CD4-positive, alpha-beta memory T cell (primary cell): ENCODE measurements around the gene ZNF345. TPM values are rescaled to one million over a fixed set of nuclear protein-coding genes. Genes with fewer than 3 reads are reported as not detected.

ENCODE experiments used
- CTCF ChIA-PET: fragments of 350-600 bp; sonication (Branson Sonifier 250); formaldehyde crosslinking; loops from one replicate; lab custom pipeline; 2021; ENCODE audit warnings: inconsistent platforms; ENCODE audit not compliant: partially characterized antibody; lab: Charles Lee
- POLR2A ChIA-PET: fragments of 350-600 bp; sonication (Branson Sonifier 250); formaldehyde crosslinking; loops from one replicate; lab custom pipeline; 2021; ENCODE audit not compliant: partially characterized antibody; lab: Charles Lee
- DNase-seq, 5 donors: peaks; one replicate each; pipeline versions ENCODE4 v3.0.0 to v3.0.0-alpha.2; 2020 to 2022; ENCODE audit warnings: mixed read lengths in 1 of 5
- H3K27ac ChIP-seq: one replicate; pipeline ENCODE4 v1.7.0; 2013; ENCODE audit warnings: low read depth, low read length
- H3K27me3 ChIP-seq: 2 replicates; pipeline ENCODE4 v1.7.0; 2013; ENCODE audit warnings: mild to moderate bottlenecking, low read length, moderate library complexity; ENCODE audit not compliant: insufficient read depth
- H3K36me3 ChIP-seq: 2 replicates; pipeline ENCODE4 v1.7.0; 2013; ENCODE audit warnings: mild to moderate bottlenecking, low read length, moderate library complexity; ENCODE audit not compliant: insufficient read depth
- H3K4me1 ChIP-seq: 2 replicates; pipeline ENCODE4 v1.7.0; 2013; ENCODE audit warnings: mild to moderate bottlenecking, low read length, moderate library complexity; ENCODE audit not compliant: insufficient read depth
- H3K4me3 ChIP-seq, 2 donors: one replicate each; pipeline ENCODE4 v1.7.0; 2013; ENCODE audit warnings: low read length in 2 of 2, mild to moderate bottlenecking in 1 of 2
- H3K9me3 ChIP-seq, 2 donors: one replicate each; pipeline ENCODE4 v1.7.0; 2013; ENCODE audit warnings: low read length in 2 of 2, control low read depth in 1 of 2; ENCODE audit not compliant: control insufficient read depth in 1 of 2
- H3K27ac Mint-ChIP-seq, 7 donors: one replicate each; pipeline ENCODE4 v1.8.0; 2020 to 2021; ENCODE audit warnings: mixed read lengths in 7 of 7, mild to moderate bottlenecking in 6 of 7, inconsistent platforms in 3 of 7, moderate library complexity in 3 of 7
- H3K27me3 Mint-ChIP-seq, 2 donors: one replicate each; pipeline ENCODE4 v1.8.0; 2020 to 2021; ENCODE audit warnings: mixed read lengths in 2 of 2
- H3K36me3 Mint-ChIP-seq, 2 donors: one replicate each; pipeline ENCODE4 v1.8.0; 2020 to 2021; ENCODE audit warnings: mixed read lengths in 2 of 2, inconsistent platforms in 1 of 2, mild to moderate bottlenecking in 1 of 2
- H3K4me1 Mint-ChIP-seq, 4 donors: one replicate each; pipeline ENCODE4 v1.8.0; 2020 to 2021; ENCODE audit warnings: mixed read lengths in 4 of 4, mild to moderate bottlenecking in 1 of 4
- H3K4me3 Mint-ChIP-seq, 8 donors: one replicate each; pipeline ENCODE4 v1.8.0; 2020 to 2021; ENCODE audit warnings: mixed read lengths in 8 of 8, mild to moderate bottlenecking in 7 of 8, moderate library complexity in 6 of 8, inconsistent platforms in 3 of 8
- H3K9me3 Mint-ChIP-seq, 8 donors: one replicate each; pipeline ENCODE4 v1.8.0; 2020 to 2021; ENCODE audit warnings: mixed read lengths in 8 of 8, mild to moderate bottlenecking in 5 of 8, inconsistent platforms in 3 of 8, moderate library complexity in 1 of 8
- intact Hi-C: fragments of 100-400 bp; cut with micrococcal nuclease; formaldehyde crosslinking; loops from one replicate; pipeline ENCODE4 v1.15.1; 2023
- polyA plus RNA-seq, 2 donors: library from polyadenylated mRNA; unstranded; fragments of 300-500 nt; fragmentation: Illumina TruSeq; gene quantifications; one replicate each; pipeline ENCODE4 v1.2.3, GENCODE V29; 2021
- total RNA-seq, 2 experiments: library from RNA; stranded (reverse); gene quantifications; one replicate each; pipeline ENCODE4 v1.2.3, GENCODE V29; 2021

Gene ZNF345
- total RNA-seq, result 10 to 100 TPM; 17.6 to 18.0 TPM
- polyA plus RNA-seq, result 10 to 100 TPM in 1 of 2 donors, 1 to 10 TPM in 1; 7.9 to 10.0 TPM

GRCh38 chr19:36850559-36851442 is at the start of gene ZNF345:
Gene ZNF345, plus strand, starts transcription at chr19:36850876. Its CDS starts 25,955 bp downstream, at chr19:36876831.
- peaks cover 5 to 24% (median 11%) of the 10 kb centered on the region in 4 donors for H3K4me1 Mint-ChIP-seq
- H3K27ac Mint-ChIP-seq, result no peak within 1 kb of the TSS
- peaks cover 4% of the 10 kb centered on the region for H3K36me3 ChIP-seq
- DNase-seq, result peak; percentile 87 to 94 (median 89)
- ChIA-PET POLR2A (interaction anchor here (0.8 to 5.2 kb wide), 28 partner anchors 10 to 804 kb away, joined by 3 to 183 read pairs (median 7); partner anchors contain the start of genes POLR2I, TBCB, ZFP14 and ZFP30), CTCF (interaction anchor here (1.0 to 1.1 kb wide), 2 partner anchors 13 to 656 kb away, joined by 3 to 4 read pairs; partner anchors contain the start of gene ZNF793)
- peaks cover 0 to 16% (median 7%) of the 10 kb centered on the region in 8 donors for H3K9me3 Mint-ChIP-seq
- peaks cover 29% of the 10 kb centered on the region for H3K4me1 ChIP-seq
- H3K27ac ChIP-seq, result peak within 1 kb of the TSS; percentile 86
- H3K36me3 Mint-ChIP-seq, result peaks cover 30 to 32% of the 10 kb centered on the region in 2 donors
- no peak within 1 kb of the TSS for H3K4me3 Mint-ChIP-seq
- peak within 1 kb of the TSS; percentile 88 to 97 for H3K4me3 ChIP-seq
- H3K9me3 ChIP-seq, result peaks cover 0 to 5% of the 10 kb centered on the region in 2 donors
- H3K27me3 ChIP-seq, result no peaks in the 10 kb centered on the region
- intact Hi-C loops, result loop anchor here (1.0 to 2.0 kb wide), 15 partner anchors 12 to 636 kb away; partner anchors contain the start of genes ZNF260, ZNF420, ZNF461 and ZNF527
- H3K27me3 Mint-ChIP-seq, result no peaks in the 10 kb centered on the region

GRCh38 chr19:36805364-36805763 is 45.3 kb upstream of the ZNF345 start:
- intact Hi-C loops, result no loop called here
- peaks cover 0 to 27% of the 10 kb centered on the region in 2 donors for H3K9me3 ChIP-seq
- H3K27me3 Mint-ChIP-seq, result no peaks in the 10 kb centered on the region
- DNase-seq, result no peak
- ChIA-PET CTCF (no interaction called here), POLR2A (no interaction called here)
- H3K4me1 ChIP-seq, result no peaks in the 10 kb centered on the region
- no peak overlapping the region for H3K4me3 Mint-ChIP-seq
- peak overlapping the region in 1 of 7 donors; percentile 50 for H3K27ac Mint-ChIP-seq
- no peaks in the 10 kb centered on the region for H3K27me3 ChIP-seq
- peaks cover 5 to 89% (median 68%) of the 10 kb centered on the region in 8 donors for H3K9me3 Mint-ChIP-seq
- no peak overlapping the region for H3K27ac ChIP-seq
- no peaks in the 10 kb centered on the region for H3K4me1 Mint-ChIP-seq
- H3K36me3 ChIP-seq, result peaks cover 5% of the 10 kb centered on the region
- peaks cover 60 to 75% of the 10 kb centered on the region in 2 donors for H3K36me3 Mint-ChIP-seq
- H3K4me3 ChIP-seq, result no peak overlapping the region

GRCh38 chr19:36807029-36807428 is 43.6 kb upstream of the ZNF345 start:
- CTCF ChIA-PET, result no interaction called here
- Mint-ChIP-seq H3K9me3 (peaks cover 2 to 92% (median 73%) of the 10 kb centered on the region in 8 donors), H3K36me3 (peaks cover 66 to 77% of the 10 kb centered on the region in 2 donors), H3K4me1 (no peaks in the 10 kb centered on the region), H3K27me3 (no peaks in the 10 kb centered on the region), H3K27ac (no peak overlapping the region), H3K4me3 (no peak overlapping the region)
- Histone ChIP-seq H3K27ac (no peak overlapping the region), H3K9me3 (peaks cover 0 to 41% of the 10 kb centered on the region in 2 donors), H3K4me1 (no peaks in the 10 kb centered on the region), H3K4me3 (no peak overlapping the region), H3K36me3 (peaks cover 5% of the 10 kb centered on the region), H3K27me3 (no peaks in the 10 kb centered on the region)
- POLR2A ChIA-PET, result no interaction called here
- intact Hi-C loops, result no loop called here
- DNase-seq, result no peak

GRCh38 chr19:36819130-36819630 is 31.5 kb upstream of the ZNF345 start:
- ChIA-PET POLR2A (no interaction called here), CTCF (no interaction called here)
- no peak overlapping the region for H3K27ac ChIP-seq
- Mint-ChIP-seq H3K27ac (no peak overlapping the region), H3K4me3 (no peak overlapping the region), H3K36me3 (peaks cover 66 to 81% of the 10 kb centered on the region in 2 donors), H3K4me1 (no peaks in the 10 kb centered on the region), H3K9me3 (peaks cover 0 to 99% (median 86%) of the 10 kb centered on the region in 8 donors), H3K27me3 (no peaks in the 10 kb centered on the region)
- peaks cover 12% of the 10 kb centered on the region for H3K36me3 ChIP-seq
- no peak for DNase-seq
- intact Hi-C loops, result no loop called here
- peaks cover 8 to 61% of the 10 kb centered on the region in 2 donors for H3K9me3 ChIP-seq
- no peak overlapping the region for H3K4me3 ChIP-seq
- no peaks in the 10 kb centered on the region for H3K4me1 ChIP-seq
- no peaks in the 10 kb centered on the region for H3K27me3 ChIP-seq

GRCh38 chr19:36821758-36822157 is 28.9 kb upstream of the ZNF345 start:
- CTCF ChIA-PET, result no interaction called here
- peaks cover 0 to 98% (median 86%) of the 10 kb centered on the region in 8 donors for H3K9me3 Mint-ChIP-seq
- peaks cover 10 to 58% of the 10 kb centered on the region in 2 donors for H3K9me3 ChIP-seq
- no peaks in the 10 kb centered on the region for H3K4me1 Mint-ChIP-seq
- H3K4me3 ChIP-seq, result no peak overlapping the region
- POLR2A ChIA-PET, result no interaction called here
- H3K4me3 Mint-ChIP-seq, result no peak overlapping the region
- no peaks in the 10 kb centered on the region for H3K27me3 Mint-ChIP-seq
- peaks cover 12% of the 10 kb centered on the region for H3K36me3 ChIP-seq
- H3K36me3 Mint-ChIP-seq, result peaks cover 75 to 89% of the 10 kb centered on the region in 2 donors
- no peak overlapping the region for H3K27ac ChIP-seq
- DNase-seq, result no peak
- intact Hi-C loops, result no loop called here
- H3K27ac Mint-ChIP-seq, result no peak overlapping the region
- no peaks in the 10 kb centered on the region for H3K4me1 ChIP-seq
- H3K27me3 ChIP-seq, result no peaks in the 10 kb centered on the region

GRCh38 chr19:36833430-36833829 is 17.2 kb upstream of the ZNF345 start:
- Histone ChIP-seq H3K9me3 (peaks cover 0 to 58% of the 10 kb centered on the region in 2 donors), H3K36me3 (no peaks in the 10 kb centered on the region)

More at GRCh38 chr19:36833430-36833829, 17.2 kb upstream of the ZNF345 start:
- DNase-seq, result no peak
- Histone ChIP-seq H3K27me3 (no peaks in the 10 kb centered on the region), H3K4me3 (no peak overlapping the region), H3K4me1 (peaks cover 14% of the 10 kb centered on the region), H3K27ac (no peak overlapping the region)
- Mint-ChIP-seq H3K4me1 (peaks cover 0 to 7% (median 2%) of the 10 kb centered on the region in 4 donors), H3K9me3 (peaks cover 2 to 81% (median 69%) of the 10 kb centered on the region in 8 donors), H3K36me3 (peaks cover 59 to 66% of the 10 kb centered on the region in 2 donors), H3K27me3 (no peaks in the 10 kb centered on the region), H3K27ac (no peak overlapping the region), H3K4me3 (no peak overlapping the region)
- intact Hi-C loops, result no loop called here
- ChIA-PET POLR2A (no interaction called here), CTCF (no interaction called here)
